BLaER1 treated with 17β-estradiol and CSF1 and Interleukin-3, amounts not matched to agents 10 nM and 100 nM (cell line): ENCODE data around the gene RIN2.
A peak's percentile ranks its signal among the peaks of the same experiment; 100 is the strongest.

Experiments used
- H3K27ac ChIP-seq, 11 experiments: shearing (Covaris generic); formaldehyde crosslinking; 2 replicates each; pipeline ENCODE4 v1.8.1; 2022
- H3K27me3 ChIP-seq, 11 experiments: shearing (Covaris generic); formaldehyde crosslinking; 2 replicates each; pipeline ENCODE4 v1.8.1; 2022
- H3K36me3 ChIP-seq, 11 experiments: shearing (Covaris generic); formaldehyde crosslinking; 2 replicates each; pipeline ENCODE4 v1.8.1; 2022
- H3K4me1 ChIP-seq, 10 experiments: shearing (Covaris generic); formaldehyde crosslinking; 2 replicates each; pipeline ENCODE4 v1.8.1; 2022
- H3K4me2 ChIP-seq, 11 experiments: shearing (Covaris generic); formaldehyde crosslinking; 2 replicates each; pipeline ENCODE4 v1.8.1; 2022
- H3K4me3 ChIP-seq, 10 experiments: shearing (Covaris generic); formaldehyde crosslinking; 2 replicates each; pipeline ENCODE4 v1.8.1; 2022
- H3K9ac ChIP-seq, 11 experiments: shearing (Covaris generic); formaldehyde crosslinking; 2 replicates each; pipeline ENCODE4 v1.8.1; 2022
- H3K9me3 ChIP-seq, 11 experiments: shearing (Covaris generic); formaldehyde crosslinking; replicated peaks in 1 of 11; 2 replicates each; pipeline ENCODE4 v1.8.1; 2022
- H4K20me1 ChIP-seq, 11 experiments: shearing (Covaris generic); formaldehyde crosslinking; 2 replicates each; pipeline ENCODE4 v1.8.1; 2022
- Cebpa-rat ChIP-seq, 11 experiments: shearing (Covaris generic); IDR thresholded peaks; 2 replicates each; pipeline ENCODE4 v1.8.1; 2022

The RIN2 gene

GRCh38 chr20:19781235-19781634 is 23.2 kb downstream of the RIN2 start:
- Histone ChIP-seq H3K4me3 (no peak overlapping the region), H3K36me3 (peaks cover 0 to 3% (median 0%) of the 10 kb centered on the region in 11 experiments; a peak in 1 of 22 replicates), H3K9me3 (peaks cover 0 to 12% (median 0%) of the 10 kb centered on the region in 11 experiments; a peak in 6 of 22 replicates), H3K27ac (peak overlapping the region in 1 of 11 experiments; percentile 1; a peak in 1 of 22 replicates), H3K27me3 (no peaks in the 10 kb centered on the region), H3K4me2 (peak overlapping the region; percentile 27 to 86 (median 75); a peak in 21 of 22 replicates), H4K20me1 (peaks cover 0 to 46% (median 0%) of the 10 kb centered on the region in 11 experiments; a peak in 4 of 22 replicates), H3K9ac (no peak overlapping the region), H3K4me1 (peaks cover 47 to 57% (median 54%) of the 10 kb centered on the region in 10 experiments)
- peak in 2 of 11 experiments; percentile 49 to 55; a peak in 3 of 22 replicates for TF ChIP-seq Cebpa-rat (IDR thresholded peaks at IDR 0.05)

GRCh38 chr20:19782669-19783068 is 24.6 kb downstream of the RIN2 start:
- H3K27me3 ChIP-seq: no peaks in the 10 kb centered on the region
- TF ChIP-seq Cebpa-rat (IDR thresholded peaks at IDR 0.05): no peak

GRCh38 chr20:19783966-19784401 is 25.9 kb downstream of the RIN2 start:
- peaks cover 6 to 29% (median 16%) of the 10 kb centered on the region in 11 experiments; a peak in 19 of 22 replicates for H3K9me3 ChIP-seq
- H3K9ac ChIP-seq: no peak overlapping the region; a peak in 1 of 22 replicates
- H3K27ac ChIP-seq: no peak overlapping the region
- H3K4me3 ChIP-seq: no peak overlapping the region
- no peak for TF ChIP-seq Cebpa-rat (IDR thresholded peaks at IDR 0.05)
- no peak overlapping the region for H3K4me2 ChIP-seq
- H3K4me1 ChIP-seq: peaks cover 50 to 55% (median 52%) of the 10 kb centered on the region in 10 experiments
- H3K27me3 ChIP-seq: no peaks in the 10 kb centered on the region
- peaks cover 0 to 8% (median 0%) of the 10 kb centered on the region in 11 experiments; a peak in 3 of 22 replicates for H3K36me3 ChIP-seq
- H4K20me1 ChIP-seq: peaks cover 0 to 34% (median 0%) of the 10 kb centered on the region in 11 experiments; a peak in 3 of 22 replicates

More at GRCh38 chr20:19782669-19783068, 24.6 kb downstream of the RIN2 start:
- Histone ChIP-seq H3K4me2 (no peak overlapping the region), H3K9ac (no peak overlapping the region), H3K9me3 (peaks cover 0 to 16% (median 3%) of the 10 kb centered on the region in 11 experiments; a peak in 10 of 22 replicates), H3K4me1 (peaks cover 56 to 62% (median 59%) of the 10 kb centered on the region in 10 experiments), H3K4me3 (no peak overlapping the region), H3K27ac (no peak overlapping the region), H3K36me3 (peaks cover 0 to 3% (median 0%) of the 10 kb centered on the region in 11 experiments; a peak in 1 of 22 replicates), H4K20me1 (peaks cover 0 to 41% (median 0%) of the 10 kb centered on the region in 11 experiments; a peak in 4 of 22 replicates)

- peaks cover 0 to 33% (median 0%) of the 10 kb centered on the region in 11 experiments; a peak in 3 of 22 replicates for H4K20me1 ChIP-seq
- peaks cover 0 to 8% (median 0%) of the 10 kb centered on the region in 11 experiments; a peak in 3 of 22 replicates for H3K36me3 ChIP-seq
- H3K9me3 ChIP-seq: peaks cover 6 to 33% (median 19%) of the 10 kb centered on the region in 11 experiments; a peak in 19 of 22 replicates
- no peak for TF ChIP-seq Cebpa-rat (IDR thresholded peaks at IDR 0.05)
- peak overlapping the region in 5 of 11 experiments; percentile 27 to 38 (median 36); a peak in 5 of 22 replicates for H3K9ac ChIP-seq
- H3K27me3 ChIP-seq: no peaks in the 10 kb centered on the region
- peaks cover 43 to 51% (median 46%) of the 10 kb centered on the region in 10 experiments for H3K4me1 ChIP-seq
- no peak overlapping the region for H3K4me3 ChIP-seq
- peak overlapping the region; percentile 31 to 76 (median 67) for H3K4me2 ChIP-seq
- peak overlapping the region in 6 of 11 experiments; percentile 0 to 47 (median 23); a peak in 7 of 22 replicates for H3K27ac ChIP-seq
These were observed 26.6 kb downstream of the RIN2 start for GRCh38 chr20:19784511-19785172.

GRCh38 chr20:19785173-19785982 is 27.3 kb downstream of the RIN2 start:
- peak overlapping the region; percentile 4 to 76 (median 67); a peak in 19 of 22 replicates for H3K4me2 ChIP-seq
- no peak for TF ChIP-seq Cebpa-rat (IDR thresholded peaks at IDR 0.05)
- no peaks in the 10 kb centered on the region for H3K27me3 ChIP-seq
- peak overlapping the region in 1 of 11 experiments; percentile 4; a peak in 1 of 22 replicates for H3K9ac ChIP-seq
- peaks cover 36 to 43% (median 38%) of the 10 kb centered on the region in 10 experiments for H3K4me1 ChIP-seq
- H3K4me3 ChIP-seq: no peak overlapping the region
- H3K36me3 ChIP-seq: peaks cover 0 to 8% (median 0%) of the 10 kb centered on the region in 11 experiments; a peak in 3 of 22 replicates
- H3K9me3 ChIP-seq: peaks cover 6 to 34% (median 19%) of the 10 kb centered on the region in 11 experiments; a peak in 19 of 22 replicates
- H4K20me1 ChIP-seq: peaks cover 0 to 27% (median 0%) of the 10 kb centered on the region in 11 experiments; a peak in 3 of 22 replicates
- H3K27ac ChIP-seq: peak overlapping the region in 7 of 11 experiments; percentile 0 to 43 (median 32); a peak in 11 of 22 replicates

DNA sequence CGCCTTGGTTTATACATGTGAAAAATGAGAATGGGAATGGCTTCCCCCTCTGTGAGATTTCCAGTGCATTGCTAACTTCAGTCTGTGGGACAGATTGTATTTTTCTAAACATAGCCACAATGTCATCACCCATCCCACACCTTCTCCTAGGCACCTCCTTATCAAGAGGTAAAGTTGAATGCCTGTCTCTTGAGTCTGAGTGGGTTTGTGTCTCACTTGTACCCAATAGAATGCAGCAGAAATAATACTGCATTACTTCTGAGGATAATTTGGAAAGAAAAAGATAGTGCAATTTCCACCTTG is 27.9 kb downstream of the RIN2 start:
- peaks cover 6 to 34% (median 18%) of the 10 kb centered on the region in 11 experiments; a peak in 19 of 22 replicates for H3K9me3 ChIP-seq
- no peak overlapping the region for H3K4me3 ChIP-seq
- H3K4me2 ChIP-seq: peak overlapping the region; percentile 31 to 76 (median 55)
- peaks cover 0 to 22% (median 0%) of the 10 kb centered on the region in 11 experiments; a peak in 3 of 22 replicates for H4K20me1 ChIP-seq
- H3K9ac ChIP-seq: 0 out of 22 replicates have a peak overlapping the region, but pooled peaks of 1 of the 11 experiments have one; percentile 6
- TF ChIP-seq Cebpa-rat (IDR thresholded peaks at IDR 0.05): no peak
- no peaks in the 10 kb centered on the region for H3K27me3 ChIP-seq
- peaks cover 31 to 38% (median 33%) of the 10 kb centered on the region in 10 experiments for H3K4me1 ChIP-seq
- H3K36me3 ChIP-seq: peaks cover 0 to 8% (median 0%) of the 10 kb centered on the region in 11 experiments; a peak in 3 of 22 replicates
- H3K27ac ChIP-seq: peak overlapping the region in 5 of 11 experiments; percentile 12 to 43 (median 32); a peak in 7 of 22 replicates

DNA sequence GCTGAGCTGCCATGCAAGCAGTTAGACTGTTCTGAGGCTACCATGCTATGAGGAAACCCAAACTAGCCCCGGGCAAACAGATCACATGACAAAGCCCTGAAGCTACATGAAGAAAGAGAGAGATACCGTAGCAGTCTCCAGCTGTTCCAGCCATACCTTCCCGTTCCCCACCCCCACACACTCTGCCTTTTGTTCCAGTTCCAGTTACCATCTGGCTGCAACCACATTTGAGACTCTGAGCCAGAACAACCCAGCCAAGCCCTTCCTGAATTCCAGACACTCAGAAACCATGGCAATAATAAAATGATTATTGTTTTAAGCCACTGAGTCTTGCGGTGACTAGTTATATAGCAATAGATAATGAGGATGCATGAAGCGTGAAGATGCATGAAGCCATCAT is 28.3 kb downstream of the RIN2 start:
- H3K9ac ChIP-seq: 0 out of 22 replicates have a peak overlapping the region, but pooled peaks of 1 of the 11 experiments have one; percentile 6
- no peak for TF ChIP-seq Cebpa-rat (IDR thresholded peaks at IDR 0.05)
- H3K9me3 ChIP-seq: peaks cover 6 to 30% (median 18%) of the 10 kb centered on the region in 11 experiments; a peak in 19 of 22 replicates
- peak overlapping the region in 5 of 11 experiments; percentile 12 to 43 (median 32); a peak in 8 of 22 replicates for H3K27ac ChIP-seq
- peaks cover 27 to 34% (median 29%) of the 10 kb centered on the region in 10 experiments for H3K4me1 ChIP-seq
- no peak overlapping the region for H3K4me3 ChIP-seq
- H3K36me3 ChIP-seq: peaks cover 0 to 8% (median 0%) of the 10 kb centered on the region in 11 experiments; a peak in 3 of 22 replicates
- no peaks in the 10 kb centered on the region for H3K27me3 ChIP-seq
- peaks cover 0 to 18% (median 0%) of the 10 kb centered on the region in 11 experiments; a peak in 3 of 22 replicates for H4K20me1 ChIP-seq
- peak overlapping the region; percentile 31 to 76 (median 55) for H3K4me2 ChIP-seq

DNA sequence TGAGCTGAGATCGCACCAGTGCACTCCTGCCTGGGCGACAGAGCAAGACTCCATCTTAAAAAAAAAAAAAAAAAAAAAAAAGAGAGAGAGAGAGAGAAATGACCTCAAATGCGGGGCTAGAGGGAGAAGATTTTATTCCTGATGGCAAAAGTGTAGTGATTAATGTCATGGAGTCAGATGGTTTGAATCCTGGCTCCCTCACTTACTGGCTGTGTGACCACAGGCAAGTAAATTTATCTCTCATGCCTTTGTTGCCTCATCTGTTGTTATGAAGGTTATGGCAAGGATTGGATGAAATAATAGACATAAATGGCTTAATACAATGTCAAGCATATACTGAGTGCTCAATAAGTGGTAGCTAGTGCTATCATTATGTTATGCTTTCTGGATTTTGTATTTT is 29.3 kb downstream of the RIN2 start:
- Histone ChIP-seq H3K27me3 (no peaks in the 10 kb centered on the region), H3K4me3 (no peak overlapping the region), H3K9me3 (peaks cover 6 to 24% (median 18%) of the 10 kb centered on the region in 11 experiments; a peak in 19 of 22 replicates), H3K4me2 (no peak overlapping the region), H3K36me3 (peaks cover 0 to 10% (median 1%) of the 10 kb centered on the region in 11 experiments; a peak in 6 of 22 replicates), H3K9ac (no peak overlapping the region), H3K4me1 (peaks cover 21 to 40% (median 27%) of the 10 kb centered on the region in 10 experiments), H3K27ac (no peak overlapping the region), H4K20me1 (peaks cover 0 to 18% (median 0%) of the 10 kb centered on the region in 11 experiments; a peak in 3 of 22 replicates)
- no peak for TF ChIP-seq Cebpa-rat (IDR thresholded peaks at IDR 0.05)
